Mammary microvascular endothelial cell (primary cell): Measurements from ENCODE around the gene PPP1R13L. TPM values are rescaled to one million over a fixed set of nuclear protein-coding genes. Genes with fewer than 3 reads are reported as not detected.

Source experiments
- total RNA-seq: library from RNA; depleted of rRNA; stranded (reverse); fragments of >200 nt; gene quantifications from 2 replicates; pipeline ENCODE4 v1.2.3, GENCODE V29; 2015

The PPP1R13L gene, protein sequence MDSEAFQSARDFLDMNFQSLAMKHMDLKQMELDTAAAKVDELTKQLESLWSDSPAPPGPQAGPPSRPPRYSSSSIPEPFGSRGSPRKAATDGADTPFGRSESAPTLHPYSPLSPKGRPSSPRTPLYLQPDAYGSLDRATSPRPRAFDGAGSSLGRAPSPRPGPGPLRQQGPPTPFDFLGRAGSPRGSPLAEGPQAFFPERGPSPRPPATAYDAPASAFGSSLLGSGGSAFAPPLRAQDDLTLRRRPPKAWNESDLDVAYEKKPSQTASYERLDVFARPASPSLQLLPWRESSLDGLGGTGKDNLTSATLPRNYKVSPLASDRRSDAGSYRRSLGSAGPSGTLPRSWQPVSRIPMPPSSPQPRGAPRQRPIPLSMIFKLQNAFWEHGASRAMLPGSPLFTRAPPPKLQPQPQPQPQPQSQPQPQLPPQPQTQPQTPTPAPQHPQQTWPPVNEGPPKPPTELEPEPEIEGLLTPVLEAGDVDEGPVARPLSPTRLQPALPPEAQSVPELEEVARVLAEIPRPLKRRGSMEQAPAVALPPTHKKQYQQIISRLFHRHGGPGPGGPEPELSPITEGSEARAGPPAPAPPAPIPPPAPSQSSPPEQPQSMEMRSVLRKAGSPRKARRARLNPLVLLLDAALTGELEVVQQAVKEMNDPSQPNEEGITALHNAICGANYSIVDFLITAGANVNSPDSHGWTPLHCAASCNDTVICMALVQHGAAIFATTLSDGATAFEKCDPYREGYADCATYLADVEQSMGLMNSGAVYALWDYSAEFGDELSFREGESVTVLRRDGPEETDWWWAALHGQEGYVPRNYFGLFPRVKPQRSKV
- total RNA-seq, result 20.8 and 24.6 TPM in 2 replicates

DNA sequence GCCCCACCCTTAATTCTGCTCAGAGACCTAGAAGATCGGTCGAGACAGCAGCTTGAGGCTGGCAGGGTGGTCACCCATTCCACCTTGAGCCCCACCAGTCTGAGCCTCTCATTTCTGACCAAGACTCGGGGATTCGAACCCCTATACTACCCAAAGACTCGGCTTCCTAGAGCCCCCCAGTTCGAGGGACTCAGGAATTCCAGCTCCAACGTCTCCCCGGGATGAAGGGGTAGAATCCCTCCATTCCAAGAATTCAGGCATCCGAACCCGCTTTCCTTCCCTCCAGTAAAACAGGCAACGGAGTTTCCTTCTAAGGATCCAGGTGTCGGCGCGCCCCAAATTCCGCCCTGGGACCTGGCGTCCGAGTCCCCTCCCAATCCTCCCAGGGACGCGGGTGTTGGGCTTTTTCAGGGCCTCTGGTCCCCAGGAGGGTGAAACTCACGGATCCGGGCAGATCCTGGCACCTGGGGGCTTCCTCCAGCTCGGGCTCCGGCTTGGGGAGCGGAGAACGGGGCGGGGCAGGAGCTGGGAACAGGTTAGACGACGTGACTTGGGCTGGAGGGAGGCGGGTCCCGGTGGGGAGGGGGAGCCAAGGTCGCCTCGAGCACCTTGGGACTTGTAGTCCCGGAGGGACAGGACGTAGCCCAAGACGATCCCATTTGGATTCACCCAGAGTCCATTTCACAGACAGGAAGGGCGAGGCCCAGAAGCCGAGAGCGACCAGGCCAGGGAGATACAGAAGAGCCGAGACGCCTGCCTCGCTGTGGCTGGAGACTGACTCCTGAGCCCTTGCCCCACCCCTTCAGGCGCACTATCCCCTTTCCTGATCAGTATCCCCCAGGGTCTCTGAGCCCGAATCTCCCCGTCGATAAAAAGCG, at the start of gene PPP1R13L:
Gene PPP1R13L (minus strand): TSS at position 513 of the 878 bp plus-strand sequence. CDS start 6,751 bp downstream, outside the sequence.

DNA sequence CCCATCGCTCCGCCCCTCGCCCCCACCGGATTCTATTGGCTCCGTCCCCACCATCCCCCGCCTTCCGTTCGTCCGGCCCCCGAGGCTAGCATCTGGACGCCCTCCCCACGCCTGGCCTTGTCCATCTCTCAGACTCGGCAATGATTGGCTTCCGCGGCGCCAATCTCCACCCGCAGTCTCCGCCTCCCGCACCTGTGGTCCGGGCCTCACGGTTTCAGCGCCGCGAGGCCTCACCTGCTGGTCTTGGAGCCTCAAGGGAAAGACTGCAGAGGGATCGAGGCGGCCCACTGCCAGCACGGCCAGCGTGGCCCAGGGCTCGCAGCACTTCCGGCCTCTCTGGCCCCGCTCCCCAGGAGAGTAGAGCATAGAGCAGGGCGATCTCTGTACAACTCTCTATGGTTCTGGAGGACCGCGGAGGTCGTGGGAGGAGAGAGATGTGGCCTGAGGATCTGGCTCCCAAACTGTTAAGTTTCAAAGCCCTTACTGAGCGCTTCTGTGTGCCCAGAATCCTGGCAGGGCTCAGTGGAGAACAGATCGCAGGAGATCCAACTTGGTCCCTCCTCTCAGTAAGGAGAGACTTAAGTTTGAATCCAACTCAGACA, 18.8 kb upstream of the PPP1R13L start, which contains the start of gene ERCC1:
Gene ERCC1 (minus strand): TSS at position 329 of the 602 bp plus-strand sequence. CDS start 543 bp downstream, outside the sequence.

DNA sequence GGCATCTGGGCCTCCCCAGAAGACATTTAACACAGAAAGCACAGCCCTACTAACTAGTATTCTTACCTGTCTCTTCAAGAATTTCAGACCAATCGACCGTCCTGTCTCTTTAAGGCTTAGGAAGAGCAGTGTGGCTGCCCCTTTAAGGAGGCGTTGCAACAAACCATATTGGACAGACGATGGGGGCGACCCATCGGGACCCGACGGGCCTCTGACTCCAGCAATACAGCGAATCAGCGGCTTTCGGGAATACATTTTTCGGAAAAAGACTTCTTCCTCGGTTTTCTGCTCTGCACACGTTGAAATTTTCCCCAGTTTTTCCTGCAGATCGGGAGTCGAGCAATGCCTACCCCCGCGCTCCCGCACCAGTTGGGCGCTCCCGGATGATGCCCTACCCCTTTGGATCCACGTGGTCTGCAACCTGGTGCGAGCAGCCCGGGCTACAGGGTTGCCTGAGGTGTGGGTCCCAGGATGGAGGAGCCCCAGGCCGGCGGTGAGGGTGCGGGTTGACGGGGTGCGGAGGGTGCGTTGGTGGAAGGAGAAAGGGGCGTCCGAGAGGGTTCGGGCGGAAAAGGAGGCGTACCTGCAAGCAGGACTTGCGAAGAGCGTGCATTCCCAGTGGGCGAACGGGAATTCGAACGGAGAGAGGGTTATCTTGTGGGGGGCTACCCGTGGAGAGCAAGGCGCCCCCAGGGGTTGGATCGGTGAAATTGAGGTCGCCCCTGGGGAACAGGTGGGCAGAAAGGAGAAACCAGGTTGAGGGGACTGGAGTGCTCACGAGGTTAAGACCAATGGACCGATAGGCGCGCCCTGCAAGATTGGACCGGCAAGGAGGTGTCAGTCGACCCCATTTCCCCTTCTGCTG, 1.6 kb upstream of the PPP1R13L start, which contains the start of gene POLR1G:
Gene POLR1G (plus strand): TSS at position 419 of the 865 bp plus-strand sequence. CDS start 53 bp downstream, at position 472.

DNA sequence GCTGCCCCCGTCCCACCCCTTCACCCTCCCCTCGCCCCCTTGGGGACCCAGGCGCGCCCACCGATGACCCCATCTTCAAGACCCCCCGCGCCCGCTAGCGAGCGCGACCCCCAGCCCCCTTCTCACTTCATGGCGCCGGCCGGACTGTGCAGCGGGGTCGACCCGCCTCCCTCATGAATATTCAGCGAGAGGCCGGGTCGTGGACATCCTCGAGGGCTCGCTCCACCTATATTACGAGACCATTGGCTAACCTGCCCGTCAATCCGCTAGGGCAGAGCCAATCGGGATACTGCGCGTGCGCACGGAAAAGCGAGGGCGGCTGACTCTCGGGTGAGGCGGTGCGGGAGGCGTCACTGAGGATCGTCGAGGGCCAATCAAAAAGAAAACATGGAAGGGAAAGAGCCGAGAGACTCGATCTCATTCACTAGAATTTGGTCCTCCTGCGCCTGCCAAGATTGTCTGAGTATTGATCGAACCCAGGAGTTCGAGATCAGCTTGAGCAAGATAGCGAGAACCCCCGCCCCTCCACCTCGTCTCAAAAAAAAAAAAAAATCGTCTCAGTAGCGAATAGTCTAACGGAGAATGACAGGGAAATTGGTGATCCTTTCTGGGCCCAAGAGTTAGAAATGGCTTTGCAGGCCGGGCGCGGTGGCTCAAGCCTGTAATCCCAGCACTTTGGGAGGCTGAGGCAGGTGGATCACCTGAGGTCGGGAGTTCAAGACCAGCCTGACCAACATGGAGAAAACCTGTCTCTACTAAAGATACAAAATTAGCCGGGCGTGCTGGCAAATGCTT, 34.3 kb downstream of the PPP1R13L start, which contains the start of gene ERCC2:
Gene ERCC2 (minus strand): TSS at position 164 of the 795 bp plus-strand sequence. CDS start 33 bp downstream, at position 131.

DNA sequence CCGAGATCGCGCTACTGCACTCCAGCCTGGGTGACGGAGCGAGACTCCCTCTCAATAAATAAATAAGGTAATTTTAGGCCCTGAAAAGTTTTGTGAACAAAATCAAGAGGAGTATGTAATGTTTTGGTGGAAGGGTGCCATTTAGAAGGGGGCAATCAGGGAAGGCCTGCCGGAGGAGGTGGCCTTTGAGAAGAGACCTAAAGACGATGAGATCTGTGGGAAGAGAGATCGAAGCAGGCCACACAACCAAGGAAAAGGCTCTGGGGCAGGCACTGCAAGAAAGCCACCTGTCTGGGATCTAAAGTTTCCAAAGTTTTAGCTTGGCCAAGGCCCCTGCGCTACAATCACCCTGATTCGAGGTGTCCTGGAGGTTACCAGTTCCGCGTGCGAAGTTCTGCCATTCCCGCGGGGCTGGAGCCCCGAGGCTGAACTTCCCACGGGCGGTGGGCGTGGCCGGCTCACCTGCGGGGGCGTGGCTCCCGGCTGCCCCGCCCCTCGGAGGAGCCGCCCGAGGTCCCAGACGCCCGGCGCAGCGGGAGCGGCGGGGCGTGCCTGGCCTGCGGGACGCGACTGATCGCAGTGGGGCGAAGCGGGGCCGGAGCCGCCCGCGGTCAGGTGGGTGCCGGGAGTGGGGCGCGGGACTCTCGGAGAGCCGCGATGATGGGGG, 64.5 kb downstream of the PPP1R13L start, which contains the start of gene KLC3:
Gene KLC3 (plus strand): TSS at position 519 of the 667 bp plus-strand sequence. CDS start 4,792 bp downstream, outside the sequence.

Other genes starting within 250 kb of the PPP1R13L start
- gene NKPD1, start 244.1 kb downstream of the PPP1R13L start, total RNA-seq, result 0.05 TPM in 1 of 2 replicates, not detected in the other
- 7.7 and 15.8 TPM in 2 replicates for gene TRAPPC6A, start 226.8 kb downstream of the PPP1R13L start, total RNA-seq
- gene BLOC1S3, start 226.3 kb downstream of the PPP1R13L start, total RNA-seq, result 4.3 and 9.6 TPM in 2 replicates
- gene EXOC3L2, start 159.7 kb downstream of the PPP1R13L start, total RNA-seq, result 1.9 and 2.6 TPM in 2 replicates
- gene MARK4, start 153.8 kb downstream of the PPP1R13L start, total RNA-seq, result 10.0 and 18.8 TPM in 2 replicates
- not detected in 2 replicates for gene CKM, start 82.2 kb downstream of the PPP1R13L start, total RNA-seq
- not detected in 2 replicates for gene KLC3, start 64.3 kb downstream of the PPP1R13L start, total RNA-seq
- 44.8 and 56.5 TPM in 2 replicates for gene ERCC2, start 34.5 kb downstream of the PPP1R13L start, total RNA-seq
- 22.1 and 25.8 TPM in 2 replicates for gene POLR1G, start 1.6 kb upstream of the PPP1R13L start, total RNA-seq
- 89.7 and 103 TPM in 2 replicates for gene ERCC1, start 18.8 kb upstream of the PPP1R13L start, total RNA-seq
- gene FOSB, start 62.9 kb upstream of the PPP1R13L start, total RNA-seq, result 7.8 and 11.8 TPM in 2 replicates
- gene RTN2, start 92.0 kb upstream of the PPP1R13L start, total RNA-seq, result 6.4 and 13.3 TPM in 2 replicates
- gene PPM1N, start 93.4 kb upstream of the PPP1R13L start, total RNA-seq, result 0.89 TPM in 1 of 2 replicates, not detected in the other
- gene VASP, start 102.4 kb upstream of the PPP1R13L start, total RNA-seq, result 219 and 220 TPM in 2 replicates
- 12.0 and 13.7 TPM in 2 replicates for gene OPA3, start 179.7 kb upstream of the PPP1R13L start, total RNA-seq
- 22.5 and 26.0 TPM in 2 replicates for gene GPR4, start 197.1 kb upstream of the PPP1R13L start, total RNA-seq
- gene EML2, start 234.3 kb upstream of the PPP1R13L start, total RNA-seq, result 18.3 and 18.9 TPM in 2 replicates